ENCODE measurements around the gene MALT1.
A peak's percentile ranks its signal among the peaks of the same experiment; 100 is the strongest.

MALT1 gene

DNA sequence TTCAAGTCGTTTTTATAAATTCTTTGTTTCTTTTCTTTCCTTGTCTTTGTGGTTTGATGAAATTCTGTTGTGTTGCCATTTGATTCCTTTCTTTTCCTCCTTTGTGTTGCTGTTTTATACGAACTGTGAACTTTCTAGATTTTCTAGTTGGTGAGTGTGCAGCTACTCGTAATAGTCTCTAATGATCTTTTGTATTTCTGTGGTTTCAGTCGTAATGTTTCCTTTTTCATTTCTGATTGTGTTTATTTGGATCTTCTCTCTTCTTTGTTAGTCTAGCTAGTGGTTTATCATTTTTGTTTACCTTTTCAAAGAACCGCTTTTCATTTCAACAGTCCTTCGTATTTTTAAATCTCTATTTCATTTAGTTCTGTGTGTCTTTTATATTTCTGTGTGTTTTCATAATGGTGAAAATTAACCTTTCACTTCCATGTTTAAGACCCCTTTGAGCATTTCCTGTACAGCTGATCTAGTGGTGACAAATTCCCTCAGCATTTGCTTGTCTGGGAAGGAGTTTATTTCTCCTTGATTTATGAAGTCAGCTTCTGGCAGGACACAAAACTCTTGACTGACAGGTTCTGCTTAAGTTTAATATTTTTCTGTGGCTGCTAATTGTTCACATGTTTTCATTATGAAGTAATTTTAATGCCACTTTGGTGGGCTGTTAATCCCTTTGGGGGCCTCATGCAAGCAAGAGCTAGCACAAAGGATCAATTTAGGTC is 16.2 kb upstream of the MALT1 start:
- no peak for DNase-seq

GRCh38 chr18:58657081-58657480 is 14.2 kb upstream of the MALT1 start:
- DNase-seq = no peak

- DNase-seq = no peak
These were observed 13.8 kb upstream of the MALT1 start for GRCh38 chr18:58657494-58657893.

DNA sequence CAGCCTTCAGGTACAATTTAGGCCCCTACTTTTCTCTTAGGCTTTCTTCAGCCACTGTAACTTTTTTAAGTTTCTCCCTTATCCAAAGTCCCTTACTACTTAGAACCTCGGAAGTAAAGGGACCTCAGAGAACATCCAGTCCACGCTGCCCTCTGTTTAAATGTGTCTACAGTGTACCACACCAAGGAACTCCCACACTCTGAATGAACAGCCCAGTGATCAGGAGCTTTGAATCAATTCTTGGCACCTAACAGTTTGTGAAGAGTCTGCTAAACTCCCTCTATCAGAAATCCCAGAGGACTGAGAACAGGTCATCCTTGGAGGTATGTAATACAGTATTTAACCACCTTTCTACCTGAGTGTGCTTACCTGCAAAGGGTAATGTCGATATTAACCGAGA is 11.6 kb upstream of the MALT1 start:
- DNase-seq = no peak

DNA sequence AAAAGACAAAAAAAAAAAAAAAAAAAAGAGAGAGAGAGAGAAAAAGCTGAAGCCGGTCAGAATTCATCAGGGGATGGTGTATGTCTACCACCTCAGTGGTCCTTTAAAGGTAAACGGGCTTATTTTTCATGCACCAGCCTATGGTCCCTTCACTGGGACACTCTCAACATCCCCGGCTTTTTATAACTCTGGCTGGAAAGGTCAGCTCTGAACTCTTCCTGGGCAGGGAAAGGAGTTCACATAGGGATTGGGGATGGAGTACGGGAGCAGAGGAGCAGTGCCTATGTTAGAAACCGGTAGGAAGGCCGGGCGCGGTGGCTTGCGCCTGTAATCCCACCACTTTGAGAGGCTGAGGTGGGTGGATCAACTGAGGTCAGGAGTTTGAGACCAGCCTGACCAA is 10.3 kb upstream of the MALT1 start:
- DNase-seq = no peak

DNA sequence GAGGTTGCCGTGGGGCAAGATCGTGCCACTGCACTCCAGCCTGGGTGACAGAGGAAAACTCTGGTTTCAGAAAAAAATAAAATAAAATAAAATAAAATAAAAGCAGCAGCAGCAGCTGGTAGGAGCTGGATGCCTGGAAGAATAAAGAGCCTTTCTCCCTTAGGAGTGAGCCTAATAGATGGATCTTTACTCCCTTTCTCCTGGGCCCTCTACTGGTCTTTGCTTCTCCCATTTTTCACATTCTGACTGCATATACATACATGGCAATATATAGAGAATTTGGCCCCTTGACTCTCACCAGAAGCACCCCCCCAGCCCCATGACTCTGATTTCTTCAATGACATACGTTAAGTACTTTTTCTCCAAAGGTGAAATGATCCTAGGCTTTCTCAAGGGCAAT is 9.8 kb upstream of the MALT1 start:
- DNase-seq = no peak

DNA sequence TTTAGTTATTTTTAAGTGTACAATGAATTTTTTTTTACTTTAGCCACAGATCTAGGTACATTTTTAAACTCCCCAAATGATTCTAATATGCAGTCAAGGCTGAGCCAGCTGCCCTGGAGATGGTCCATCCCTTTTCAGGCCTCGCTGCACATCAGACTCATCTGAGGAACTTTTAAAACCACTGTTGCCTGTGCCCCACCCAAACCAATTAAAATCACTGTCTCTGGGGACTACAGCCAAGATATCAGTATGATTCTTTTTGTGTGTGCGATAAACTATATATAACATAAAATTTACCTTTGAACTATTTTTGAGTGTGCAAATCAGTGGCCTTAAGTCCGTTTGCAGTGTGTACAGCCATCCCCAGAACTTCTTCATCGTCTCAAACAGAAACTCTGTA is 9.1 kb upstream of the MALT1 start:
- no peak for DNase-seq

- no peak for DNase-seq
These were observed 5.1 kb upstream of the MALT1 start for GRCh38 chr18:58666176-58666575.

GRCh38 chr18:58668211-58668610 is 3.1 kb upstream of the MALT1 start:
- no peak for DNase-seq

DNA sequence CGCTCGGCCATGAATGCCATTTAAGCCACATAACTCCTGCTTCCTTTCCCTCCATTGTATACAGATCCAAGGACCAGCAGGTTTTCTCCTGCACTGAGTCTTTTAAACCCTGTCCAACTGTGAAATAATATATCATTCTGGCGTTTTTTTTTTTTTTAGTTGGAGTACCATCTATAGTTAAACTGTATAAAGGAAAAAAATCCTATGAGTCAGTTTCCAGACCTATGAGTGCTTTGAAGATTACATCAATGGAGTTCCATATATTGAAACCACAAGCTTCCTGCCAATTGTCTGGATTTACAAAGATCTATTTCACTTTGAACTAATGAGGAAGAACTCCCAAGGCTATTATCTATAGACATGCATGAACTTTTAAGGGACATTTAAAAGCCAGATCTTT is 2.4 kb upstream of the MALT1 start:
- DNase-seq = no peak

DNA sequence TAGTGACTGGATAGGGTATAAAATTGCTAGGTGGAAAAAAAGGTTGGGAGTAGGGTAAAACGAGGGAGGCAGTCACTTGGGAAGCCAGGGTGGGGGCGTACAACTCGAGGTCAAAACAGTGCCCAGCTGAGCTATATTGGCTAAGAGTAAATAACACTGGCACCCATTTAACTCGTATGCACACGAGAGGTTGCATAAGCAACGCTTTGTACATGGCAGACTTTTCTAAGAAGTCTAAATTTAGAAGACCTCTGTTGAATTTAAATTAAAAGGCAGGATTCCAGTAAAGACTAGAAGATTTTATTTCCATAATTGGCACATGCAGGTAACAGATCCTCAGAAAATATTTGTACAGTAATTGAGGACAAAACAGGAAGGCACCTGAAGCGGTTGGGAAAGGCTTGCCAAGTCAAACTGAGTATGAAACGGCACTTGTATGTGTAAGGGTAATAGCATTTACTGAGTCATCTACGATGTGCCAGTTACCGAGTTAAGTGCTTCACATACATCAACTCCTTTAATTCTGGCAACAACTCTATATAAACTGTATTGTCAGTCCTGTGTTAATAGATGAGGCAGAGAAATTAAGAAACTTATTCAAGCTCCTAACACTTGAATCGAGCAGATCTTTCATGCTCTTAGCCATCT is 1.4 kb upstream of the MALT1 start:
- DNase-seq = peak; percentile 70

DNA sequence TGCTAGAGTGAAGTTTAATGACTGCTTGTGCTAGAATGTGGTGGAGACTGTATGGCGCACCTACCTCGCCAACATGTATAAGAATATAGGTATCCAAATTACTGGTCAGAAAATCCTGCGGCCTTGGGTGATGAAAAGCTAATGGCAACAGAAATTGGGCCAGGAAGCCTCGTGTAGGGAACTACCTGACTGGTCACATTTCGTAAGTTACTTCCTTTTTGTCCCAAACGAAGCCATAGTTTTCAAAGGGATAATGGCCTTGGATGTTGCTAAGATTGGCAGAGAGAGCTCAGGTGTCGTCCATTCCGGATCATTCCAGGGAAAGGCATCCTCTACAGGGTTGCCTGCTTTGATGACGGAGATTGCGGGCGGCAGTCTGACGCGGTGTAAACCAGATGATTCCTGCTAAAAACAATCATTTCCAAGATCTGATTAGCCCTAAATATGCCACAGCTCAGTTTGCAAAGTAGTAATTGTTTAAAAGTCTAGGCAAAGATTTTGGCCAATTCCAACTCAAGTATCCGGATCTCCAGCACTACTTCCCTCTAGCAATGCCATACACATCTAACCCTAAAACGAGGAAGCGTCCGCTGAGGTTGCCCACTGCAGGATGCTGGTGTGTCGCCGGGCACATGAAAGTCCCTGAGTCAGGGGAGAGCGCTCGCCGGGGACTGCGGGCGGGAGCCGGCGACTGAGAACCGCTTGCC is 708 bp upstream of the MALT1 start:
- no peak for DNase-seq

- peak; percentile 43 for DNase-seq
These were observed 633 bp downstream of the MALT1 start for GRCh38 chr18:58671632-58672564.

- no peak for DNase-seq
These were observed 2.9 kb downstream of the MALT1 start for GRCh38 chr18:58674159-58674558.

DNA sequence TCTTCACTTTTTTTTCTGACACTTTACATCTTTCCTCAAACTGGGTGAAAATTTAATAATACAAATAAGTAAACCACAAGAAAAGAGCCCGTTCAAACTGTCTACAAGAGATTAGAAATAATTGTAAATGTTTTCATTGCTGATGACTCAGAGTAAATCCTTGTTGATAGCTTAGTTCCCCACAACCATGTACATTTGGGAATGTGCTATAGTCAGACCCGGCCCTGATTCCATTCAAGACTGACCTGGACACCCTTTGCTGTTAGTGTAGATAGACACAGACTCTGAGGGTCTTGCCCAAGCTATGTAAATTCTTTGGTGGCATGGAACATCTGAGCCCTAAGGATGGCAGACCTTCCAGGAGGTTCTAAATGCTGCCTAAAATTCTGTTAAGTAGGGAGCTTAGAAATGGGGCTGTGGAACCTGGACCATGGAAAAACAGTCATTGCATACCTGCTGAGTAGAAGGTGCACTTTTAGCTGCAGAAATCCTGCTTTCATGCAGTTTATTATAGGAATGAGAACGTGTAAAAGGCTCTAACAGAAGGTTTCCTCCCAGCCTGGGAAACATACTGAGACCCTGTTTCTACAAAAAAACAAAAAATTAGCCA is 3.7 kb downstream of the MALT1 start:
- DNase-seq = no peak

- DNase-seq = no peak
These were observed 5.0 kb downstream of the MALT1 start for GRCh38 chr18:58676270-58676669.

GRCh38 chr18:58682429-58683069 is 11.3 kb downstream of the MALT1 start:
- DNase-seq = no peak

DNA sequence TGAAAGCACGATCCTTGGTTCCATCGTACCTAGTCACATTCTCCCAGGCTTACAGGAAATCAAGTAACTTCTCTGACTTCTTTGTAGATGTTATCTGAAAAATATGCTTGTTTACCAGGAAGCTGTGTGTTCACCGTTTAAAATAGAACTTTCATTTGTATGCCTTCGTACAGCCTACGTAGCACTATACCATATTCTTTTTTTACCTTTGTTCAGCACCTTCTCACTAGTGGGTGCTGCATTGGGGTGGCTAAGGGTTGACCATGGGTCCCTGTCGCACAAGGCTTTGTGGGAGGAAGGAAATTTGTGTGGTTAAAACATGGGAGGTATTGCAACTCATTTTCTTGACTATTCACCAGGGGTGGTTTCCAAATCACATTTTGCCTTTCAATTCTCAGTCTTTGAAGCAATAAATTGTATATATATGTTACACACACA is 16.6 kb downstream of the MALT1 start:
- peak; percentile 82 for DNase-seq

DNA sequence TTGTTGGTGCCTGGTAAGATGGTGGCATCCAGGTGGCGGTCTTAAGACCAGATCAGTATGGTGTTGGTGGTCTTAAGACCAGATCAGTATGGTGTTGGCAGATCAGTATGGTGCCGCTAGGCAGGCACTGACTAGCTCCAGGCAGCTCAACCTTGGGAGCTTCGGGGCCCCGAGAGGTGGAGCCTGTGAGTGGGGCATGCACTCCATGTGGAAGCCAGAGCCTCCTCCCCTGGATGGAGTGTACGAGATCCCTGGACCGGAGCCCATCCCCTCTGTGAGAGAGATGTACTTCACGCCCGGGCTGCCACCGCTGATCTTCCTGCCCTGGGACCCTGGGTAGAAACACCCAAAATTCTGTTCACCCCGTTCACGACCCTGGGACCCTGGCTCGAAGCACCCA is 19.0 kb downstream of the MALT1 start:
- no peak for DNase-seq

GRCh38 chr18:58691256-58691655 is 20.0 kb downstream of the MALT1 start:
- no peak for DNase-seq

GRCh38 chr18:58692422-58693185 is 21.3 kb downstream of the MALT1 start:
- DNase-seq = peak; percentile 60

Data from activated CD4-positive, alpha-beta T cell treated with anti-CD3 and anti-CD28 coated beads, Interleukin-2, amount 50 U/mL, for 16 hours (primary cell).